ENCODE measurements around the gene SLC9A9.

Gene SLC9A9

DNA sequence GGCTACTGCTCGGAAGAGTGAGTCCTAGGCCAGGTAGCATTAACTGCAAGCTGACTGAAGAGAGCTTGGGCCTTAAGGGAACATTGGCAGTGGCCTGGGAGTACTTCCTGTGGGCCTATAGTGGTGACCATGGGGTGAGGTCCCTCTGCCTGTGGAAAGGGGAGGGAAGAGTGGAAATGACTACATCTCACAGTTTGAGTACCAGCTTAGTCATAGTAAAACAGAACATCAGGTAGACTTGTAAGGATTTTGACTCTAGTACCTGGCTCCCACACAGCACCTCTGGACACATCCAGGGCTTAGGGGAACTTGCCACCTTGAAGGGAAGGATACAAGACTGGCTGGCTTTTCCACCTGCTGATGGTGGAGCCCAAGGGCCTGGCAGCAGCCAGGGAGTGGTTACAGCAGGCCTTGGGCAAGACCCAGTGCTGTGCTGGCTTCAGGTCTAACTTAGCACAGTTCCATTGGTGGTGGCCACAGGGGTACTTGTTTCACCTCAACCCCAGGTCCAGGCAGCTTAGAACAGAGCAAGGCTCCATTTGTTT lies 147.8 kb downstream of the SLC9A9 start:
- H4K20me1 ChIP-seq (ENCODE audit: insufficient read depth, low read length), result no peaks in the 10 kb centered on the region
- DNase-seq, result no peak
- no peaks in the 10 kb centered on the region for H3K9me2 ChIP-seq (replicated peaks; ENCODE audit: insufficient read depth, low read length)
- no peak overlapping the region for H3K9ac ChIP-seq (ENCODE audit: low read length)
- no peak overlapping the region for H2AFZ ChIP-seq (ENCODE audit: low read length)
- H3K4me1 ChIP-seq (ENCODE audit: low read length), result no peaks in the 10 kb centered on the region
- TF ChIP-seq EZH2 (optimal IDR thresholded peaks at IDR 0.05; ENCODE audit: low read depth, low read length) (no peak), EZH2phosphoT487 (IDR thresholded peaks at IDR 0.05; ENCODE audit: low read length) (no peak)
- TF ChIP-seq, protein P1, sequence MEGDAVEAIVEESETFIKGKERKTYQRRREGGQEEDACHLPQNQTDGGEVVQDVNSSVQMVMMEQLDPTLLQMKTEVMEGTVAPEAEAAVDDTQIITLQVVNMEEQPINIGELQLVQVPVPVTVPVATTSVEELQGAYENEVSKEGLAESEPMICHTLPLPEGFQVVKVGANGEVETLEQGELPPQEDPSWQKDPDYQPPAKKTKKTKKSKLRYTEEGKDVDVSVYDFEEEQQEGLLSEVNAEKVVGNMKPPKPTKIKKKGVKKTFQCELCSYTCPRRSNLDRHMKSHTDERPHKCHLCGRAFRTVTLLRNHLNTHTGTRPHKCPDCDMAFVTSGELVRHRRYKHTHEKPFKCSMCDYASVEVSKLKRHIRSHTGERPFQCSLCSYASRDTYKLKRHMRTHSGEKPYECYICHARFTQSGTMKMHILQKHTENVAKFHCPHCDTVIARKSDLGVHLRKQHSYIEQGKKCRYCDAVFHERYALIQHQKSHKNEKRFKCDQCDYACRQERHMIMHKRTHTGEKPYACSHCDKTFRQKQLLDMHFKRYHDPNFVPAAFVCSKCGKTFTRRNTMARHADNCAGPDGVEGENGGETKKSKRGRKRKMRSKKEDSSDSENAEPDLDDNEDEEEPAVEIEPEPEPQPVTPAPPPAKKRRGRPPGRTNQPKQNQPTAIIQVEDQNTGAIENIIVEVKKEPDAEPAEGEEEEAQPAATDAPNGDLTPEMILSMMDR (IDR thresholded peaks at IDR 0.05; ENCODE audit: low read length), result no peak
- 0 out of 2 replicates have a peak, but pooled peaks cover 3% of the 10 kb centered on the region for H3K79me2 ChIP-seq (ENCODE audit: low read length)
- H3K27ac ChIP-seq (ENCODE audit: low read length), result no peak overlapping the region
- no peaks in the 10 kb centered on the region for H3K27me3 ChIP-seq (replicated peaks; ENCODE audit: insufficient read depth, low read length)
- no peak overlapping the region for H3K4me3 ChIP-seq (ENCODE audit: low read length)
- H3K4me2 ChIP-seq (ENCODE audit: low read depth, low read length), result no peak overlapping the region
- no peaks in the 10 kb centered on the region for H3F3A ChIP-seq (ENCODE audit: insufficient read depth, low read length)
- no peaks in the 10 kb centered on the region for H3K36me3 ChIP-seq (replicated peaks; ENCODE audit: insufficient read depth, low read length)
- H3K9me3 ChIP-seq (replicated peaks; ENCODE audit: insufficient read depth, low read length), result no peaks in the 10 kb centered on the region

DNA sequence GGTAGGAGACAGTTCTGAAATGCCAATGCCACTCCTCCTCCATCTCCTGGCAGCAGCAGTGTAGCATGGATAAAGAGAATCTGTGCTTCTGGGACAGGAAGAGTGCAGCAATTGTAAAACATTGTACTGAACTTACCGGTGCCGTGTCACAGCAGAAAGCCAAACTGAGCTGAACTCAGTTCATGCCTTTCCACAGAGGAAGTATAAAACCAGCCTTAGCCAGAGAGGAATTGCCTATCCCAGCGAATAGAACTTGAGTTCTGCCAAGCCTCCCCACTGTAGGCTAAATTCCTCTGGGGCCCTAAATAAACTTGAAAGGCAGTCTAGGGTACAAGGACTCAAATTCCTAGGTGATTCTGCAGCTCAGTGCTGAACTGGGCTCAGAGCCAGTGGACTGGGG lies 148.8 kb downstream of the SLC9A9 start:
- Histone ChIP-seq H3K9me2 (replicated peaks; ENCODE audit: insufficient read depth, low read length) (no peaks in the 10 kb centered on the region), H3K9ac (ENCODE audit: low read length) (no peak overlapping the region), H3K27ac (ENCODE audit: low read length) (no peak overlapping the region), H3K9me3 (replicated peaks; ENCODE audit: insufficient read depth, low read length) (no peaks in the 10 kb centered on the region), H4K20me1 (ENCODE audit: insufficient read depth, low read length) (no peaks in the 10 kb centered on the region), H3K27me3 (replicated peaks; ENCODE audit: insufficient read depth, low read length) (no peaks in the 10 kb centered on the region), H3K79me2 (ENCODE audit: low read length) (0 out of 2 replicates have a peak, but pooled peaks cover 3% of the 10 kb centered on the region), H3K4me2 (ENCODE audit: low read depth, low read length) (no peak overlapping the region), H3F3A (ENCODE audit: insufficient read depth, low read length) (no peaks in the 10 kb centered on the region), H3K4me1 (ENCODE audit: low read length) (no peaks in the 10 kb centered on the region), H3K4me3 (ENCODE audit: low read length) (no peak overlapping the region), H2AFZ (ENCODE audit: low read length) (no peak overlapping the region), H3K36me3 (replicated peaks; ENCODE audit: insufficient read depth, low read length) (no peaks in the 10 kb centered on the region)
- no peak for TF ChIP-seq EZH2 (optimal IDR thresholded peaks at IDR 0.05; ENCODE audit: low read depth, low read length)
- TF ChIP-seq, protein P1 (IDR thresholded peaks at IDR 0.05; ENCODE audit: low read length), result no peak
- no peak for TF ChIP-seq EZH2phosphoT487 (IDR thresholded peaks at IDR 0.05; ENCODE audit: low read length)
- no peak for DNase-seq

DNA sequence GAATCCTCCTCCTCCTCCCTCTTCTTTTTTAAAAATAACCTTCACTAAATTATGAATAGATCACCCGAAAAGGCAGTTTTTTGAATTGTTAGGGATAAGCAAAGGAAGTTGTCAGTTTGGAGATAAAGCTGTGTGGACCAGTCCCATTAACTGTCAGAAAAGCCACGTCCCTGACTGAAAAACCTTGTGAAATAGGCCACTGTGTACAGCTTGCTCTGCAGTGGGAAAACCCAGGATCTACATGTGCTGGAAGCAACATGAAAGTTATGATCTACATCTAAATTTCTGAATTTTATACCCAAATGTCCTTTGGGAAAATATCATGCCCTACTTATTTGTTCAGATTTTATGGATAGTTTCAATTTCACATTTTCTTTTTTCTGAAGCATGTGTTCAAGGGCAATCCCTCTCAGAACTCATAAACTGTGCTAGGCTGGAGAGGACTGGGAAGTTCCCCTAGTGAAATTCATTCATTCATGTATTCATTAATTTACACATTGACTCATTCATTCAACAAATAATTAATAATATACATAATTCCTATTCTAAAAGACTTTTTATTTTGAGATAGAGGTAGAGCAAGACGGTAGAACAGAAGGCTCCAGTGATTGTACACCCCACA lies 149.5 kb downstream of the SLC9A9 start:
- no peaks in the 10 kb centered on the region for H3K27me3 ChIP-seq (replicated peaks; ENCODE audit: insufficient read depth, low read length)
- H3K27ac ChIP-seq (ENCODE audit: low read length), result no peak overlapping the region
- no peaks in the 10 kb centered on the region for H3K9me2 ChIP-seq (replicated peaks; ENCODE audit: insufficient read depth, low read length)
- H3K9me3 ChIP-seq (replicated peaks; ENCODE audit: insufficient read depth, low read length), result no peaks in the 10 kb centered on the region
- H2AFZ ChIP-seq (ENCODE audit: low read length), result no peak overlapping the region
- no peak overlapping the region for H3K4me2 ChIP-seq (ENCODE audit: low read depth, low read length)
- no peaks in the 10 kb centered on the region for H3K4me1 ChIP-seq (ENCODE audit: low read length)
- TF ChIP-seq EZH2 (optimal IDR thresholded peaks at IDR 0.05; ENCODE audit: low read depth, low read length), result no peak
- TF ChIP-seq EZH2phosphoT487 (IDR thresholded peaks at IDR 0.05; ENCODE audit: low read length), result no peak
- TF ChIP-seq, protein P1 (IDR thresholded peaks at IDR 0.05; ENCODE audit: low read length), result no peak
- no peaks in the 10 kb centered on the region for H4K20me1 ChIP-seq (ENCODE audit: insufficient read depth, low read length)
- H3K4me3 ChIP-seq (ENCODE audit: low read length), result no peak overlapping the region
- 0 out of 2 replicates have a peak, but pooled peaks cover 1% of the 10 kb centered on the region for H3K79me2 ChIP-seq (ENCODE audit: low read length)
- no peak for DNase-seq
- H3K9ac ChIP-seq (ENCODE audit: low read length), result no peak overlapping the region
- no peaks in the 10 kb centered on the region for H3K36me3 ChIP-seq (replicated peaks; ENCODE audit: insufficient read depth, low read length)
- no peaks in the 10 kb centered on the region for H3F3A ChIP-seq (ENCODE audit: insufficient read depth, low read length)
